ENCODE results near the gene EXOC6. TPM values are rescaled to one million over a fixed set of nuclear protein-coding genes. Genes with fewer than 3 reads are reported as not detected.

The EXOC6 gene
- total RNA-seq, 4 donors from 2014 or later, result 14.1 to 34.9 (median 16.2) TPM

GRCh38 chr10:92867235-92867634 lies 18.9 kb downstream of the EXOC6 start:
- Histone ChIP-seq H3K36me3 (no peaks in the 10 kb centered on the region), H3K4me3 (no peak overlapping the region), H3K4me1 (no peaks in the 10 kb centered on the region), H3K27ac (replicated peaks in 1 of 4) (no peak overlapping the region), H3K27me3 (no peaks in the 10 kb centered on the region), H3K9me3 (no peaks in the 10 kb centered on the region)
- TF ChIP-seq EP300 (IDR thresholded peaks at IDR 0.05) (no peak), CTCF (IDR thresholded peaks at IDR 0.05) (no peak), POLR2AphosphoS5 (IDR thresholded peaks at IDR 0.05) (no peak), POLR2A (IDR thresholded peaks at IDR 0.05; ENCODE audit: low read depth) (no peak)
- intact Hi-C loops (cut with DNase I), result no loop called here
- WGBS, result 90% methylated on average over 3 of the region's 3 CpGs
- DNase-seq (ENCODE audit: extremely low spot score), result no peak

- Histone ChIP-seq H3K27ac (replicated peaks in 1 of 4) (no peak overlapping the region), H3K4me3 (no peak overlapping the region), H3K9me3 (no peaks in the 10 kb centered on the region), H3K27me3 (no peaks in the 10 kb centered on the region), H3K36me3 (no peaks in the 10 kb centered on the region), H3K4me1 (no peaks in the 10 kb centered on the region)
- TF ChIP-seq POLR2AphosphoS5 (IDR thresholded peaks at IDR 0.05) (no peak), CTCF (IDR thresholded peaks at IDR 0.05) (no peak), EP300 (IDR thresholded peaks at IDR 0.05) (no peak), POLR2A (IDR thresholded peaks at IDR 0.05; ENCODE audit: low read depth) (no peak)
- 83% methylated on average over 3 of the region's 3 CpGs for WGBS
- intact Hi-C loops (cut with DNase I), result no loop called here
- DNase-seq (ENCODE audit: extremely low spot score), result no peak
Observed at GRCh38 chr10:92868036-92868435, 19.7 kb downstream of the EXOC6 start.

- Histone ChIP-seq H3K27me3 (no peaks in the 10 kb centered on the region), H3K4me1 (no peaks in the 10 kb centered on the region), H3K9me3 (no peaks in the 10 kb centered on the region), H3K27ac (replicated peaks in 1 of 4) (no peak overlapping the region), H3K36me3 (no peaks in the 10 kb centered on the region), H3K4me3 (no peak overlapping the region)
- no peak for DNase-seq (ENCODE audit: extremely low spot score)
- TF ChIP-seq POLR2AphosphoS5 (IDR thresholded peaks at IDR 0.05) (no peak), EP300 (IDR thresholded peaks at IDR 0.05) (no peak), CTCF (IDR thresholded peaks at IDR 0.05) (no peak), POLR2A (IDR thresholded peaks at IDR 0.05; ENCODE audit: low read depth) (no peak)
- 95% methylated on average over 1 of the region's 1 CpG for WGBS
- intact Hi-C loops (cut with DNase I), result no loop called here
Observed at GRCh38 chr10:92868557-92868956, 20.2 kb downstream of the EXOC6 start.

- intact Hi-C loops (cut with DNase I), result no loop called here
- no peak for TF ChIP-seq CTCF (IDR thresholded peaks at IDR 0.05)
- TF ChIP-seq POLR2A (IDR thresholded peaks at IDR 0.05; ENCODE audit: low read depth), result no peak
- 85% methylated on average over 3 of the region's 3 CpGs for WGBS
- Histone ChIP-seq H3K4me1 (peaks cover 0 to 7% (median 2%) of the 10 kb centered on the region in 4 donors), H3K9me3 (no peaks in the 10 kb centered on the region), H3K27me3 (no peaks in the 10 kb centered on the region), H3K36me3 (no peaks in the 10 kb centered on the region), H3K27ac (replicated peaks in 1 of 4) (no peak overlapping the region), H3K4me3 (no peak overlapping the region)
- DNase-seq (ENCODE audit: extremely low spot score), result no peak
Observed at GRCh38 chr10:92873029-92873428, 24.7 kb downstream of the EXOC6 start.

- no peak overlapping the region for H3K4me3 ChIP-seq
- TF ChIP-seq POLR2A (IDR thresholded peaks at IDR 0.05; ENCODE audit: low read depth) (no peak), EP300 (IDR thresholded peaks at IDR 0.05) (no peak), POLR2AphosphoS5 (IDR thresholded peaks at IDR 0.05) (no peak), CTCF (IDR thresholded peaks at IDR 0.05) (no peak)
- H3K4me1 ChIP-seq, result peaks cover 0 to 20% (median 6%) of the 10 kb centered on the region in 4 donors
- 49% methylated on average over 4 of the region's 4 CpGs for WGBS
- intact Hi-C loops (cut with DNase I), result no loop called here
- H3K36me3 ChIP-seq, result no peaks in the 10 kb centered on the region
- no peaks in the 10 kb centered on the region for H3K9me3 ChIP-seq
- H3K27me3 ChIP-seq, result no peaks in the 10 kb centered on the region
- DNase-seq (ENCODE audit: extremely low spot score), result no peak
- no peak overlapping the region for H3K27ac ChIP-seq (replicated peaks in 1 of 4)
Observed at GRCh38 chr10:92876509-92877036, 28.3 kb downstream of the EXOC6 start.
